Activated CD8-positive, alpha-beta memory T cell treated with anti-CD3 and anti-CD28 coated beads for 1 hour (primary cell): ENCODE data around the gene CEP112.

Experiments
- DNase-seq, 2 donors: peaks; one replicate each; pipeline ENCODE4 v3.0.0-alpha.2; 2020; ENCODE audit warnings: low read depth in 1 of 2; ENCODE audit errors: extremely low read depth in 1 of 2

CEP112 gene

DNA sequence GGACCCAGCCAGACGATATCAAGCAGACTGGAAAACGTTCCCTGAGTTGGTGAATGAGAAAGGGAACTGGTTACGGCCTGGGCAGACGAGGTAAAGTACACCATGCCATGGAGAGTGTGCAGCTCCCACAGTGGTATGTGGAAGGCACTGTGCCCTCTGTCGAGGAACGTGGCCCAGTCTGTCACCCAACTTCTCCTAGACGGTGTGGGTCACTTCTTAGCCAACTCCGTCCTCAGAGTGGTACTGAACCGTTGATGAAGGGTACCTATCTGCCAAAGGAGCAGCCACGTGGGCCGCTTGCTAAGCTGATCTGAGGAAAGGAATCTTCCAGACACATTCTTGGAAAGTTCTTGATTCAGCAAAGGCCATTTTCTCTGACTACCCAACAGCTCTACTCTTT is 574.4 kb downstream of the CEP112 start:
- no peak for DNase-seq

DNA sequence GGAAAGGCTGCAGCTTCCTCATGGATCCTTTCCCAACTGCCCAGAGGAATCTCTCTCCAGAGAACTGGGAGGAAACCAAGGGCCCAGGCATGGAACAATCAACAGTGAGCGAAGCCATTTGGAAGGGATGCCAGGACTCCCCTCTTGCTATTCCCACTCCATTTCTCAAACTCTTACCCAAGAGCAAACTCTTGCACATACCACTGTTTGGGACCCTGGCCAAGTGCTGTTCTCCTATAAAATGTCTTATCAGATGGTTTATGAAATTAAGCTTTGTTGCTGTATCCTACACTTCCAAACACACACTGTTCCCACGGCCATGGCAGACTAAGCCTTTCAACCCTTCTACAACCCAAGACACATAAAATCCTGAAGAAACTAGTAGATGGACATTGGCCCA is 582.2 kb downstream of the CEP112 start:
- no peak for DNase-seq

DNA sequence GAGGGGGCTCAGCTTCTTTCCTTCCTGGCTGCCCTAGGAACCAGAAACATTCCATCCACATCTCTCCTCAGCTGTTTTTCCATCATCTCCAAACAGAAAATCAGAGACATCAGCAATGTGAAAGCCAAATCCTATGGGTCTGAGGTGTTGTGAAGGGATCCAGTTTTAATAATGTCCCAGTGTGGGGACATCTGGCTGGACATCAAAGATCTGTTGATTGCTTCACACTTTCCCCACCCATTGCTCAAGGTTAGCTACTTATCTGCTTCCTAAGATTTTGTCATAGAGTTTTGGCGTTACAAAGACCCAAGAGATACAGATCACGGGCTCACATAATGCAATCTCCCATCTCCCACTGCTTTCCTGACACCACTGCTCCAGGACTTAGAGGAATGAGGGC is 582.6 kb downstream of the CEP112 start:
- no peak for DNase-seq

GRCh38 chr17:65604070-65604469 is 587.9 kb downstream of the CEP112 start:
- no peak for DNase-seq

DNA sequence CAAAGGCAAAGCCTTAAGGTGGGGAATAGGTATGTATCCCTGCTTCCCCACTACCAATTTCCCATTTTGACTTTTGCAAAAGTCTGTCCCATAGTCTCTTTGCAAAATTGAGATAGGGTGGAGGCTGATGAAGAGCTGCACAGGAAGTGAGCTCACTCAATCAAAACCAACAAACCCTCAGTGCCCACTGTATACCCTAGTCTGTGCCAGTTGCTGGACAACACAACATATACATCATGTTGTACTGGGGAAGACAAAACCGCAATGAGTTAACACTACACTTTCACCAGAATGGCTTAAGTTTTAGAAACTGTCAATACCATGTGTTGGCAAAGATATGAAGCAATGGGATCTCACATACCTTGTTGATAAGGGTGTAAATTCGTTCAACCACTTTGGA is 590.1 kb downstream of the CEP112 start:
- DNase-seq = no peak

DNA sequence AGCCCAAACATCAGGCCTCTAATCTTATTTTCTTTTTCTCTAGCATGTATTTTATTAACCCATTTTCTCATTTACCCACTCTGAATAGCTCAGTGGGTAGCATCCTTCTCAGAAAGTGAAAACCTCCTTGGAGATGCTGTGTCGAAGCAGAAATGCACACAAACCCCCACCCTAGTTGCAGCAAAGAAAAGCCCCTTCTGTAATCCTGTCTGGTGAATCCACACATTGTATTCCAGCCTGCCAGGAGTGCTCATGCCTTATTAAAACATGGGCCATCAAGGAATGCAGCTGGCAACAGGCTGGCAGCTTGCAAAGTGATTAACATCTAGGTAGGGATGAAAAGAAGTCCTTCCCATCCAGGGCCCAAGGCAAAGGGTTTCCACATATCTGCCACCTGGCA is 590.8 kb downstream of the CEP112 start:
- no peak for DNase-seq

GRCh38 chr17:65600518-65600917 is 591.4 kb downstream of the CEP112 start:
- no peak for DNase-seq

DNA sequence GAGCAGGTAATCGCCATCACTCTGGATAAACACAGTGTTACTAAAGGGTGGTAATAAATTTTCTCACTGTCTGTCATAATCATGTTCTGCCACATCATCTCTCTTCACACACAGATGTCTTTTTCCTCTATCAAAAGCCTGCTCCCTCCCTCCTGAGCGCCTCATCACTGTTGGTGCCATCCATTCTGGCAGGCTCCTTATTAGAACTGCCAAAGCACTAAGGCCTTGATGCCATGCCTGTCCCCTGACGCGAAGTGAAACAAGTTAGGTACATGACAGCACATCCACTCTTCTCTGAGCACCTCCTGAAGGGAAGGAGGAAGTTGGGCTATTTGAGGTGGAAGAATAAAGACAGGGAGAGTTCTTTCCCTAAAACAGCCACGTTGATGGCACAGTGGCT is 592.3 kb downstream of the CEP112 start:
- DNase-seq = no peak

DNA sequence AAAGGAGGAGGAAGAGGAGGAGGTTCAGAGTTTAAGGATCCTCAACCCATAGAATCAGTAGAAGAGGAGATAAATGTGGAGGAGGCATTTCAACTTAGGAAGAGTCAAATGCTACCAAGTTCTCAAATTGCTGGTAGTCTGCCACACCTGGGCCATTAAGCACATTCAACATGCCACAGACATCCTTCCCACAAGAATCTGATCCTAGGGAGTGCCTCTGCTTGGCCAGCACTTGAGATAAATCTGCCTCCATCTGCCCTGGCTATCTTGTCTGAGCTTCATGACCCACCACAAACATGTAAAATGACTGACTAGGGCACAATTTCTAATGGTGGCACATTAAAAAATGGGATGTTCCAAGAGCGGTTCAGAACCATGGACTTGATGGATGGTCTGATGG is 593.2 kb downstream of the CEP112 start:
- DNase-seq = no peak

GRCh38 chr17:65595071-65595656 is 596.8 kb downstream of the CEP112 start:
- no peak for DNase-seq

DNA sequence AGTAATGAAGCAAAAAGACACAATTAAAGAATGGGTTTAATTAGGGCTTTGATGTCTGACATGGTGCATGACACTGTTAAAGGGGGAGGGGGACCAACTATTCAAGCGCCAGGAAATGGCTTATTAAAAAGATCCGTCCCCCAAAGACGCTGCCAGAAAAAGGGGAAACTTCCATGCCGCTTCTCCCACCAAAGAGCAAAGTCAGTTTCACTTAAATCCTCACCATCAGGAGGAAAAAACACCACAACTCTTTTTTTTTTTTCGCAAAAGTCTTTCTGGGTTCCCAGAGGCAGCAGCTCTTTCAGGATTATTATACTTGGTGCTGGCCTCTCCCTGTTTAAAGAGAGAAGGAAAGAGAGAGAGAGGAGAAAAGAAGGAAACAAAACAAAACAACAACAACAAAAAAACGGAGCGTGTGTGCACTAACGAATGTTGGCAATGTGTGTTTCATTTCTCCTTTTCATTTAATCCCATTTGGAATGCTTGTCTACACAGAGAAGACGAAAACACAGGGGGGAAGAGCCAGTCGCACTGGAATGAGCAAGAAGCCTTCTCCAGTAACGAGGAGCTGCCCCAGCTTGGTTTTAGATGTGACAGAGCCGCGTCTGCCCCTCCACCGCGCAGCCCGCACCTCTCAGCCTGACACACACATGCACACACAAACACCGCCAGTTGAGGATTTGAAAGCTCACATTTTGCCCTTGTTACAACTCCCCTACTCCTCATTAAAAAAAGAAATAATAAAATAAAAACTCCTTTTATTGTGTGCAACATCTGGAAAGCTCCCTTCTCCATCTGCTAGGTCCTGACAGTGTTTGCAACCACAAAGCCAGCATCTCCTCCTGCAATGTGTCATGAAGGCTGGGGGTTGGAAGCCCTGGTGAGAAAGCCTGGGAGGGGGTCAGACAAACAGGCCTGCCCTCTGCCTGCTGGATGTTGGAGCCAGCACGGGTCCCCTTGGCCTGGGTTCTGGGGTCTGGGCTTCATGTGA is 597.8 kb downstream of the CEP112 start:
- no peak for DNase-seq

- no peak for DNase-seq
Measured at GRCh38 chr17:65593092-65593854, 598.7 kb downstream of the CEP112 start.

DNA sequence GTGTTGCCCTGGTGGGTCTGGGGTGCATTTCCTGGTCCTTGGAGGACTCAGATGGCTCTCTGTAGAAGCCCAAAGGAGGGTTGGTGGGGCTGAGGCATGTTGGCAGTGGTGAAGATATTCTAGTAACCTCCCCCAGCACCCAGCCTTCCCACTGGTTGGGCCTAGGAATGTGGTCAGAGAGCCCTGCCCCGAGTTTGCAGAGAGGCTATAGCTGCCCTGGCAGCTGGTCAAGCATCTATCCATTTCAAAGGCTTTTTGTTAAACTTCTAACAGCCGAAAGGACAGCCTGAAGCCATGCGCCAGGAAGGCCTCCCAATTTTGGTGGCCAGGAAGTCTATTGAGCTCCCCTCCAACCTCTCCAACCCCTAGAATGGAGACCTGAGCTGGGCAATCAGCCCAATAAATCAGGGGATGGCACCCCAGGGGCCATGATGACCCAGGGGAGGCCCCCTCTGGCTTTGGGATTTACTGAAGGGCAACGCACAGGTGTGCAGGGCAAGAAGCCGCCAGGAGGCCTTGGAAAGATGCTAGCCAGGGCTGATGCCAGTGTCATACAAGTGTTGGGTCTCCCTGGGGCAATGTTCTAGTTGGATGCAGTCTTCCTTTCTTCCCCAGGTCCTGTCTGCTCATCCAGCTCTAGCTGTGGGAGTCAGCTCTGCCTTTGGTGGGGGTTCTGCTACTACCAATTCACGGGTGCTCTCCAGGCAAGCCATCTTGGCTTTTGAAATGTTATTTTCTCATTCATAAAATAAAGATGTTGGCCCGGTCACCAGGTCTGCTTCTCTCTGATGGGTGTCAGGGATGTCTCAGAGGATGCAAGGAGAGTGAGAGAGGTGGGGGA is 599.6 kb downstream of the CEP112 start:
- DNase-seq = no peak

DNA sequence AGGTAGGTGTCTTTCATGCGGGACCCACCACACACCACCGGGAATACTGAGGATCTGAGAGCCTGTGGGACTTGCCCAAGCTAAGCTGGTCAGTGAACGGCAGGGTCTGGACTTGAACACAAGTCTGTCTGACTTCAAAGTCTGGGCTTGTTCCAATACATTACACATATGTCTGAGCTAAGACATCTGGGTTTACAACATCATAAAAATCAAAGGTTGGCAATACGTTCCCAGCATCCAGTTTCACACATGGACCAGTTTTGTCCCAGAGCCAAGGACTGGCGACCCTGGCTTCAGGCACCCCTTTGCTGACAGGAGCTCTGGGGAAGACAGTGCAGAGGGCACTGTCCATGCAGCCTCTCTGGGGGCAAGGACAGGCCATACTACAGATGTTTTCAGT is 602.6 kb downstream of the CEP112 start:
- no peak for DNase-seq

- DNase-seq = no peak
Measured at GRCh38 chr17:65588181-65588808, 603.6 kb downstream of the CEP112 start.

GRCh38 chr17:65587534-65588180 is 604.3 kb downstream of the CEP112 start:
- DNase-seq = no peak

DNA sequence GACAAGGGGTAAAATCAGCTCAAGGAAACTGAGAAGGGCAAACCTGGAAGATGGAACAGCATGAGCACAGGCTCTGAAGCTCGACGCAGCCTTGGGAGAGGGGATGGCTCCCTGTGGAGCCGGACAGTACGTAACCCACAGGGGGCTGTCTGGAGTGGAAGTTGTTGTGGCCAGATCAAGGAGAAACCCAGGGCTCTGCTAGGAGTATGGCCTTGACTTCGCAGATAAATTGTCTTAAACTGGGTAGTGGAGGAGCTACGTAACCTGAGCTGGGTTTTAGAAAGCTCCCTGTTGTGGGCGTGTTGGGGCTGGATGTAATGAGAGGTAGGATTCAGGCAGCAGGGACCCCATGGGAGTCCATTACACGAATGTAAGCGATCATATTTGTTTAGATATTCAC is 605.0 kb downstream of the CEP112 start:
- DNase-seq = no peak
